Adrenal gland (tissue), 12 donors: Measurements from ENCODE around the gene MROH2A. TPM values are rescaled to one million over a fixed set of nuclear protein-coding genes. Genes with fewer than 3 reads are reported as not detected.
A peak's percentile ranks its signal among the peaks of the same experiment; 100 is the strongest.

ENCODE experiments used
- DNase-seq, 7 donors: peaks; one replicate each; pipeline ENCODE4 v3.0.0-alpha.2; 2019 to 2020
- H3K27ac ChIP-seq, 5 donors: fragments of 200-600 bp; sonication (generic) in 4 of 5; 1 replicate in 3 of 5; 2 replicates in 2 of 5; pipeline versions ENCODE4 v1.5.1 to v1.8.0; 2016 to 2020; ENCODE audit warnings: mild to moderate bottlenecking in 1 of 5
- H3K27me3 ChIP-seq: fragments of 200-600 bp; 2 replicates; pipeline ENCODE4 v1.8.0; 2021
- H3K36me3 ChIP-seq, 2 donors: fragments of 200-600 bp; replicated peaks in 1 of 2; 1 replicate in 1 of 2; 2 replicates in 1 of 2; pipeline versions ENCODE4 v1.5.1 to v1.8.0; 2018 to 2022
- H3K4me1 ChIP-seq, 2 donors: fragments of 200-600 bp; replicated peaks in 1 of 2; 1 replicate in 1 of 2; 2 replicates in 1 of 2; pipeline versions ENCODE4 v1.5.1 to v1.8.0; 2018 to 2021
- H3K4me3 ChIP-seq, 4 donors: fragments of 200-600 bp; sonication (generic) in 3 of 4; one replicate each; pipeline ENCODE4 v1.5.1; 2016 to 2018
- H3K9me3 ChIP-seq, 3 donors: fragments of 200-600 bp; sonication (generic) in 1 of 3; replicated peaks in 1 of 3; 1 replicate in 2 of 3; 2 replicates in 1 of 3; pipeline versions ENCODE4 v1.5.1 to v1.8.0; 2016 to 2021
- CTCF ChIP-seq, 6 experiments: fragments of 450-650 bp in 4 of 6; fragments of 200-600 bp in 2 of 6; sonication (generic) in 1 of 6; IDR thresholded peaks; 1 replicate in 5 of 6; 2 replicates in 1 of 6; pipeline versions ENCODE4 v1.5.1 to v1.8.0; 2016 to 2021; ENCODE audit warnings: antibody characterized with exemption in 6 of 6, mild to moderate bottlenecking in 2 of 6, moderate library complexity in 1 of 6
- POLR2A ChIP-seq, 2 donors: fragments of 450-650 bp; IDR thresholded peaks; one replicate each; pipeline ENCODE4 v1.6.1; 2017; ENCODE audit warnings: antibody characterized with exemption in 2 of 2, mild to moderate bottlenecking in 2 of 2, moderate library complexity in 1 of 2
- WGBS, 4 donors: extraction: QIAGEN DNeasy Blood & Tissue Kit in 2 of 4; methylation state at CpG; one replicate each; pipeline versions ENCODE4 v1.1.5 to v1.1.7; 2013 to 2017; 5-methylcytosine and 5-hydroxymethylcytosine counted together
- intact Hi-C, 2 donors: fragments of 100-400 bp; cut with DNase I; formaldehyde crosslinking; loops; one replicate each; pipeline versions ENCODE4 v1.14.1 to v1.15.0; 2022 to 2023
- polyA plus RNA-seq, 3 donors: library from polyadenylated mRNA; stranded (reverse); fragments of 200-250 nt in 2 of 3; fragments of 350-450 nt in 1 of 3; fragmentation: Illumina TruSeq in 1 of 3; extraction: RNeasy Lipid Tissue Mini Kit (QIAGEN cat#74804) in 1 of 3; gene quantifications; one replicate each; pipeline ENCODE4 v1.2.3, GENCODE V29; 2013 to 2014
- total RNA-seq, 9 donors: library from RNA; depleted of rRNA in 4 of 9; stranded (reverse); fragments of >200 nt in 4 of 9; fragments of 120-200 nt in 1 of 9; fragmentation: NEBNext Ultra II Directional in 1 of 9; extraction: Animal tissue kit (Norgen Biotek cat#: 25700) in 1 of 9; gene quantifications; one replicate each; pipeline versions ENCODE4 v1.1.0 to v1.2.4, GENCODE V29; 2013 to 2023
- donor health status: healthy with polysubstance abuse.
- donor health status: Bipolar disorder and iron deficiency.
- donor health status: DM: yes; HTN: yes; CAD: no.
- donor health status: DM: no; HTN: no; CAD: no.
- donor health status: DM: no; HTN: no; CAD: no.
- donor health status: DM: yes; HTN: yes; CAD: no.

MROH2A gene
- total and polyA plus RNA-seq, 12 donors: 0.13 TPM; not detected in 11

- Histone ChIP-seq H3K27me3 (no peaks in the 10 kb centered on the region), H3K27ac (no peak overlapping the region), H3K36me3 (no peaks in the 10 kb centered on the region), H3K4me1 (no peaks in the 10 kb centered on the region), H3K4me3 (no peak overlapping the region), H3K9me3 (no peaks in the 10 kb centered on the region)
- intact Hi-C loops: no loop called here
- DNase-seq: no peak
- TF ChIP-seq CTCF (IDR thresholded peaks at IDR 0.05): no peak
- WGBS, 4 donors: 66 to 77% (median 74%) methylated on average over 7 of the region's 7 CpGs
Observed at GRCh38 chr2:233824373-233824772, 46.2 kb downstream of the MROH2A start.

- no peak for DNase-seq
Observed at GRCh38 chr2:233828546-233829192, 50.5 kb downstream of the MROH2A start.

GRCh38 chr2:233829193-233830110 lies 51.3 kb downstream of the MROH2A start:
- intact Hi-C loops: no loop called here
- 87 to 93% (median 89%) methylated on average over 11 to 15 of the region's 15 CpGs for WGBS, 4 donors
- Histone ChIP-seq H3K27me3 (no peaks in the 10 kb centered on the region), H3K4me3 (no peak overlapping the region), H3K27ac (no peak overlapping the region), H3K9me3 (no peaks in the 10 kb centered on the region), H3K4me1 (no peaks in the 10 kb centered on the region), H3K36me3 (no peaks in the 10 kb centered on the region)
- no peak for TF ChIP-seq POLR2A (IDR thresholded peaks at IDR 0.05)
- TF ChIP-seq CTCF (IDR thresholded peaks at IDR 0.05): no peak
- DNase-seq: peak in 1 of 7 donors; percentile 10

More at GRCh38 chr2:233828546-233829192, 50.5 kb downstream of the MROH2A start:
- Histone ChIP-seq H3K27me3 (no peaks in the 10 kb centered on the region), H3K9me3 (no peaks in the 10 kb centered on the region), H3K4me3 (no peak overlapping the region), H3K27ac (no peak overlapping the region), H3K4me1 (no peaks in the 10 kb centered on the region), H3K36me3 (no peaks in the 10 kb centered on the region)
- no peak for TF ChIP-seq POLR2A (IDR thresholded peaks at IDR 0.05)
- TF ChIP-seq CTCF (IDR thresholded peaks at IDR 0.05): no peak
- 78 to 88% (median 83%) methylated on average over 7 to 24 of the region's 24 CpGs for WGBS, 4 donors
- intact Hi-C loops: no loop called here

GRCh38 chr2:233830111-233830802 lies 52.1 kb downstream of the MROH2A start:
- WGBS, 4 donors: 79 to 94% (median 90%) methylated on average over 1 to 6 of the region's 6 CpGs
- TF ChIP-seq CTCF (IDR thresholded peaks at IDR 0.05) (no peak), POLR2A (IDR thresholded peaks at IDR 0.05) (no peak)
- Histone ChIP-seq H3K27me3 (no peaks in the 10 kb centered on the region), H3K4me3 (no peak overlapping the region), H3K9me3 (no peaks in the 10 kb centered on the region), H3K4me1 (no peaks in the 10 kb centered on the region), H3K27ac (no peak overlapping the region), H3K36me3 (no peaks in the 10 kb centered on the region)
- peak in 1 of 7 donors; percentile 3 for DNase-seq
- intact Hi-C loops: no loop called here
